Osteoblast (primary cell): ENCODE measurements around the gene RNF13. TPM values are rescaled to one million over a fixed set of nuclear protein-coding genes. Genes with fewer than 3 reads are reported as not detected.

ENCODE experiments used
- DNase-seq: peaks from one replicate; pipeline ENCODE4 v3.0.0; 2011; ENCODE audit warnings: low spot score, mixed read lengths; ENCODE audit not compliant: insufficient read length; ENCODE audit errors: missing footprints
- H2AFZ ChIP-seq: 2 replicates; pipeline ENCODE4 v1.6.0; 2011; ENCODE audit warnings: mild to moderate bottlenecking, low read length
- H3K27ac ChIP-seq: 2 replicates; pipeline ENCODE4 v1.5.1; 2011; ENCODE audit warnings: mild to moderate bottlenecking, low read depth, low read length, moderate library complexity
- H3K27me3 ChIP-seq: 2 replicates; pipeline ENCODE4 v1.6.0; 2012; ENCODE audit warnings: mild to moderate bottlenecking, control low read depth, inconsistent platforms, low read length, moderate library complexity; ENCODE audit not compliant: insufficient read depth
- H3K36me3 ChIP-seq: 2 replicates; pipeline ENCODE4 v1.5.1; 2011; ENCODE audit warnings: mild to moderate bottlenecking, low read length, control low read depth, moderate library complexity; ENCODE audit not compliant: insufficient read depth
- H3K4me1 ChIP-seq: 2 replicates; pipeline ENCODE4 v1.5.1; 2011; ENCODE audit warnings: mild to moderate bottlenecking, low read length, control low read depth, moderate library complexity; ENCODE audit not compliant: insufficient read depth
- H3K4me2 ChIP-seq: 2 replicates; pipeline ENCODE4 v1.6.0; 2011; ENCODE audit warnings: mild to moderate bottlenecking, low read length; ENCODE audit not compliant: insufficient read depth
- H3K4me3 ChIP-seq: fragments of 200-600 bp; sonication (generic); 3 replicates; pipeline ENCODE4 v1.5.1; 2012; ENCODE audit warnings: mild to moderate bottlenecking, low read length, inconsistent platforms; ENCODE audit not compliant: insufficient read depth
- H3K79me2 ChIP-seq: 2 replicates; pipeline ENCODE4 v1.6.0; 2012; ENCODE audit warnings: mild to moderate bottlenecking, low read length, control low read depth, inconsistent platforms; ENCODE audit not compliant: insufficient read depth
- H3K9me3 ChIP-seq: 2 replicates; pipeline ENCODE4 v1.5.1; 2011; ENCODE audit warnings: low read depth, low read length, control low read depth
- H4K20me1 ChIP-seq: 2 replicates; pipeline ENCODE4 v1.6.0; 2012; ENCODE audit warnings: mild to moderate bottlenecking, low read length, control low read depth; ENCODE audit not compliant: insufficient read depth
- CTCF ChIP-seq: IDR thresholded peaks from 2 replicates; pipeline ENCODE4 v1.5.1; 2011; ENCODE audit warnings: mild to moderate bottlenecking, low read depth, low read length, moderate library complexity; ENCODE audit errors: extremely low read depth
- total RNA-seq: library from RNA; depleted of rRNA; stranded (reverse); fragments of >200 nt; gene quantifications from 2 replicates; pipeline ENCODE4 v1.2.3, GENCODE V29; 2012

The RNF13 gene
- total RNA-seq, 1 donor, result 86.1 TPM

DNA sequence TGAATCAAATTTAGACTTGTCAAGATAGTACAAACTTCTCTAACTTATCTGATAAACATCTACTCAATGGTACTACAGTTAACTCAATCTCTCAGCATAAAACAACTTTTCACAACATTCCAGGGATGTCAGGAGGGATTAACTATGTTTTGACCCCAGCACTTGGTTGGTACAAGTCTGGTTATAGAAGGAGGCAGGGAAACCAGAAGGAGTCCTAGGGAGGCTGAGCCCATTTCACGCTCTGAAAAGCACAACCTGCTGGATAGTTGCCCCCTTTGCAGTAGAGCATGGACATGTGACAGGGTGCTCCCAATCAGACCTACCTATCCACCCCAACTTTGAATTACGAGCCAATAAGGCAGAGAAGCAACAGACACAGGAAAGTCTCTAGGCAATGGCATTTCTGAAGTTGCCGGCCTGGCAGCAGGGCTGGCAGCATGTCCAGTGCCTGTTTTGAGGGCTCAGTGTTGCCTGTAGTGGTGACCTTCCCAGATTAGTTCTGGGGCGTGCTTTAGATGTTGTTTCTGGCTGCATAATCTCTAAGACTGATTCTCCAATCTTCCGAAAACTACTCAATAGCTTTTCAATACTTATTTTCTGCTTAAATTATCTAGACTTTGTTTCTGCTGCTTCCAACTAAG, 28.8 kb upstream of the RNF13 start:
- no peaks in the 10 kb centered on the region for H3K36me3 ChIP-seq
- peaks cover 11% of the 10 kb centered on the region for H3K4me1 ChIP-seq
- DNase-seq, result peak; percentile 64
- H3K4me3 ChIP-seq, result no peak overlapping the region
- no peaks in the 10 kb centered on the region for H3K9me3 ChIP-seq
- H2AFZ ChIP-seq, result peak overlapping the region; percentile 2
- H3K27me3 ChIP-seq, result no peaks in the 10 kb centered on the region
- H3K4me2 ChIP-seq, result peak overlapping the region; percentile 8
- no peaks in the 10 kb centered on the region for H4K20me1 ChIP-seq
- TF ChIP-seq CTCF, result no peak
- no peaks in the 10 kb centered on the region for H3K79me2 ChIP-seq
- H3K27ac ChIP-seq, result peak overlapping the region; percentile 55

DNA sequence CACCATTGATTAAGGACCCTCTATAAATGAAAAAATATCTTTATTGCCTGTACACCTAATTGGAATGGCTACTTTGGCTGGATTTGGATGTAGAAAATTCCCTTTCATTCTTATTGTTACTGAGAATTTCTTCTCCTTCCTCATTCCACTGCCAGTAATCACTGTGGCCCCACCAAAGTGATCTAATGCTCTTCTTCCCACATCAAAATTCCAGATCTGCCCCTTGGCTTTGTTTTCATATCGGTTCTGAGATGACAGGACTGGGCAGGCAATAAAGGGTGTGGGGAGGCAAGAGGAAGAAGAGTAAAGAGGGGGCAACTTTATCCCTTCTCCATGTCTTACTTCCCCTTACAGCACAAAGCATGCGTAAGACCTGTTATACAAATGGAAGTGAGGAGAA, 22.7 kb upstream of the RNF13 start:
- Histone ChIP-seq H3K9me3 (no peaks in the 10 kb centered on the region), H2AFZ (peak overlapping the region; percentile 60), H4K20me1 (no peaks in the 10 kb centered on the region), H3K27me3 (no peaks in the 10 kb centered on the region), H3K27ac (peak overlapping the region; percentile 39), H3K4me1 (peaks cover 9% of the 10 kb centered on the region), H3K4me3 (peak overlapping the region; percentile 31), H3K4me2 (peak overlapping the region; percentile 37), H3K79me2 (no peaks in the 10 kb centered on the region), H3K36me3 (no peaks in the 10 kb centered on the region)
- TF ChIP-seq CTCF, result no peak
- DNase-seq, result no peak

- no peak for TF ChIP-seq CTCF
- H3K4me1 ChIP-seq, result peaks cover 9% of the 10 kb centered on the region
- H2AFZ ChIP-seq, result peak overlapping the region; percentile 60
- DNase-seq, result no peak
- H3K4me3 ChIP-seq, result peak overlapping the region; percentile 31
- no peaks in the 10 kb centered on the region for H3K27me3 ChIP-seq
- no peaks in the 10 kb centered on the region for H3K9me3 ChIP-seq
- H3K79me2 ChIP-seq, result no peaks in the 10 kb centered on the region
- H4K20me1 ChIP-seq, result no peaks in the 10 kb centered on the region
- no peaks in the 10 kb centered on the region for H3K36me3 ChIP-seq
- H3K4me2 ChIP-seq, result no peak overlapping the region
- no peak overlapping the region for H3K27ac ChIP-seq
These were observed 22.3 kb upstream of the RNF13 start for GRCh38 chr3:149790698-149791097.

DNA sequence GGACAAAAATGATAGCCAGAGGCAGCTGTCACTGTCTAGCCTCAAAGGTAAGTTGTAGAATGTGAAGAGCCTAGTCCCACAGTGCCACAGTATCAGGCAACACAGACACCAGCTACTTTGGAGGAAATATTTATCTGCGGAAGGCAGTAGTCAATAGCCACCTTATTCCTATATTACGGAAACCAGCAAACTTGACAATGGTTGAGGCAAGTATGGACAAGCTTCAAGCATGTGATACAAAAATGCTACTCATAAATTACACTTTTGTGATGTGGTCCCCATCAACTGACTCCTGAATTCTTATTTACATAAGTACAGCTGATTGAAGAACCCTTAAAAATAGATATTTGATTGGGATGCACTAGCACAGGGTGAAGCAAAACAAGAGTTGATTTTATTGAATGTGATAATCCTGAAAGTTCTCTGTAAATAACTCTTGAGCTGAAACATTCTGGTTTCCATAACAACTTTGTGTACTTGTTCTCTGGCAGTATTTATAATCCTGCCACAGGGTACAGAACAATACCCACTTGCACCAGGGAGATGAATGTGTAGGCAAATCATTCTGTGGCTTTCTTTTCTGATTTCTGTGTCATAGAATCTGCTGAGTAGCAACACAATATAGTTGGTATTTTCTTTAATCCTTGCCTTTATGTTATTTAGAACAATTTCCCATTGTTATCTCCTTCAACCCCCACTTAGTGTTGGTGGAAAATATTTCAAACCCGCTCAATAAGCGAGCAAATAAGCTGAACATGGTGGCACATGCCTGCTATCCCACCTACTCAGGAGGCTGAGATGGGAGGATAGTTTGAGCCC, 20.4 kb upstream of the RNF13 start, which contains the start of gene ANKUB1:
TSS of gene ANKUB1 (minus strand) at position 103 of the 819 bp plus-strand sequence. CDS start 188 bp downstream, outside the sequence.
- no peaks in the 10 kb centered on the region for H4K20me1 ChIP-seq
- TF ChIP-seq CTCF, result no peak
- DNase-seq, result no peak

More for the DNA sequence above, 20.4 kb upstream of the RNF13 start, which contains the start of gene ANKUB1:
- Histone ChIP-seq H3K36me3 (no peaks in the 10 kb centered on the region), H3K27me3 (no peaks in the 10 kb centered on the region), H2AFZ (no peak within 1 kb of the TSS), H3K4me1 (peaks cover 9% of the 10 kb centered on the region), H3K79me2 (no peaks in the 10 kb centered on the region), H3K9me3 (no peaks in the 10 kb centered on the region), H3K27ac (no peak within 1 kb of the TSS), H3K4me2 (no peak within 1 kb of the TSS), H3K4me3 (no peak within 1 kb of the TSS)
